CMK (cell line): ENCODE data around the gene RNU1-3.
"Not testable (repeated sequence)": the region's sequence is repeated elsewhere in the genome, so short reads cannot be mapped to it uniquely, and the experiment has no call there.

Experiments used
- DNase-seq: peaks from one replicate; pipeline ENCODE4 v3.0.0-alpha.2; 2010; ENCODE audit warnings: low read depth

RNU1-3 gene

GRCh38 chr1:16694308-16694702 lies 27.6 kb upstream of the RNU1-3 start:
- DNase-seq = not testable (repeated sequence)

- not testable (repeated sequence) for DNase-seq
These were observed 26.9 kb upstream of the RNU1-3 start for GRCh38 chr1:16693449-16694307.

- DNase-seq = not testable (repeated sequence)
These were observed 26.1 kb upstream of the RNU1-3 start for GRCh38 chr1:16692717-16693448.

- not testable (repeated sequence) for DNase-seq
These were observed 25.5 kb upstream of the RNU1-3 start for GRCh38 chr1:16692283-16692682.

- not testable (repeated sequence) for DNase-seq
These were observed 24.4 kb upstream of the RNU1-3 start for GRCh38 chr1:16690971-16691682.

- not testable (repeated sequence) for DNase-seq
These were observed 20.5 kb upstream of the RNU1-3 start for GRCh38 chr1:16687132-16687800.

GRCh38 chr1:16685445-16686371 lies 19.0 kb upstream of the RNU1-3 start:
- not testable (repeated sequence) for DNase-seq

GRCh38 chr1:16684738-16685337 lies 18.1 kb upstream of the RNU1-3 start:
- not testable (repeated sequence) for DNase-seq

GRCh38 chr1:16684152-16684551 lies 17.4 kb upstream of the RNU1-3 start:
- DNase-seq = not testable (repeated sequence)

GRCh38 chr1:16682803-16683202 lies 16.1 kb upstream of the RNU1-3 start:
- not testable (repeated sequence) for DNase-seq

GRCh38 chr1:16680366-16680765 lies 13.6 kb upstream of the RNU1-3 start:
- not testable (repeated sequence) for DNase-seq

GRCh38 chr1:16677552-16678431 lies 11.0 kb upstream of the RNU1-3 start:
- DNase-seq = peak; percentile 91

- DNase-seq = not testable (repeated sequence)
These were observed 10.1 kb upstream of the RNU1-3 start for GRCh38 chr1:16676661-16677523.

GRCh38 chr1:16675118-16675510 lies 8.4 kb upstream of the RNU1-3 start:
- not testable (repeated sequence) for DNase-seq

GRCh38 chr1:16673976-16674375 lies 7.2 kb upstream of the RNU1-3 start:
- not testable (repeated sequence) for DNase-seq

- not testable (repeated sequence) for DNase-seq
These were observed 912 bp downstream of the RNU1-3 start for GRCh38 chr1:16665836-16666235.

- DNase-seq = not testable (repeated sequence)
These were observed 8.5 kb downstream of the RNU1-3 start for GRCh38 chr1:16658234-16658633.
